Measurements from ENCODE around the gene SFXN5. TPM values are rescaled to one million over a fixed set of nuclear protein-coding genes. Genes with fewer than 3 reads are reported as not detected.
"Not testable (repeated sequence)": the region's sequence is repeated elsewhere in the genome, so short reads cannot be mapped to it uniquely, and the experiment has no call there.

The SFXN5 gene
- total RNA-seq, 2 donors from 2014 or later, result 10.3 to 10.9 TPM

GRCh38 chr2:72913486-72914205 lies 157.9 kb downstream of the SFXN5 start:
- DNase-seq (ENCODE audit: low spot score), result no peak

GRCh38 chr2:72911256-72911655 lies 160.3 kb downstream of the SFXN5 start:
- intact Hi-C loops (cut with DNase I), result no loop called here
- DNase-seq (ENCODE audit: low spot score), result no peak

More at GRCh38 chr2:72913486-72914205, 157.9 kb downstream of the SFXN5 start:
- intact Hi-C loops (cut with DNase I), result no loop called here

GRCh38 chr2:72908741-72909140 lies 162.8 kb downstream of the SFXN5 start:
- intact Hi-C loops (cut with DNase I), result no loop called here
- DNase-seq (ENCODE audit: low spot score), result no peak

- DNase-seq (ENCODE audit: low spot score); intact Hi-C loops (cut with DNase I): not testable (repeated sequence)
Observed at GRCh38 chr2:72907369-72907768, 164.1 kb downstream of the SFXN5 start.

GRCh38 chr2:72901426-72901825 lies 170.1 kb downstream of the SFXN5 start:
- DNase-seq (ENCODE audit: low spot score), result no peak
- intact Hi-C loops (cut with DNase I), result no loop called here

- DNase-seq (ENCODE audit: low spot score), result no peak
- intact Hi-C loops (cut with DNase I), result no loop called here
Observed at GRCh38 chr2:72900191-72900825, 171.2 kb downstream of the SFXN5 start.

GRCh38 chr2:72898585-72898906 lies 173.0 kb downstream of the SFXN5 start:
- intact Hi-C loops (cut with DNase I), result loop anchor here in 1 of 2 donors (5.0 to 10.0 kb wide), 2 partner anchors 74 to 256 kb away; no protein-coding TSS in a partner anchor

GRCh38 chr2:72897785-72898584 lies 173.5 kb downstream of the SFXN5 start:
- DNase-seq (ENCODE audit: low spot score), result no peak
- intact Hi-C loops (cut with DNase I), result loop anchor here in 1 of 2 donors (5.0 to 10.0 kb wide), 2 partner anchors 74 to 257 kb away; no protein-coding TSS in a partner anchor

More at GRCh38 chr2:72898585-72898906, 173.0 kb downstream of the SFXN5 start:
- DNase-seq (ENCODE audit: low spot score), result no peak

- DNase-seq (ENCODE audit: low spot score), result no peak
- intact Hi-C loops (cut with DNase I), result loop anchor here in 1 of 2 donors (5.0 to 10.0 kb wide), 2 partner anchors 76 to 258 kb away; no protein-coding TSS in a partner anchor
Observed at GRCh38 chr2:72896446-72896845, 175.1 kb downstream of the SFXN5 start.

GRCh38 chr2:72895759-72896281 lies 175.7 kb downstream of the SFXN5 start:
- DNase-seq (ENCODE audit: low spot score), result peak; percentile 83
- intact Hi-C loops (cut with DNase I), result loop anchor here in 1 of 2 donors (5.0 to 10.0 kb wide), 2 partner anchors 76 to 259 kb away; no protein-coding TSS in a partner anchor

GRCh38 chr2:72895154-72895553 lies 176.4 kb downstream of the SFXN5 start:
- intact Hi-C loops (cut with DNase I), result loop anchor here in 1 of 2 donors (5.0 to 10.0 kb wide), 2 partner anchors 77 to 260 kb away; no protein-coding TSS in a partner anchor
- no peak for DNase-seq (ENCODE audit: low spot score)

GRCh38 chr2:72894514-72894913 lies 177.0 kb downstream of the SFXN5 start:
- peak; percentile 53 for DNase-seq (ENCODE audit: low spot score)
- intact Hi-C loops (cut with DNase I), result loop anchor here (5.0 to 10.0 kb wide), 2 partner anchors 260 to 268 kb away; no protein-coding TSS in a partner anchor

GRCh38 chr2:72893594-72894319 lies 177.8 kb downstream of the SFXN5 start:
- intact Hi-C loops (cut with DNase I), result loop anchor here (5.0 to 10.0 kb wide), 2 partner anchors 261 to 269 kb away; no protein-coding TSS in a partner anchor
- DNase-seq (ENCODE audit: low spot score), result peak; percentile 84

GRCh38 chr2:72892506-72893173 lies 178.9 kb downstream of the SFXN5 start:
- intact Hi-C loops (cut with DNase I), result loop anchor here (5.0 to 10.0 kb wide), 2 partner anchors 262 to 270 kb away; no protein-coding TSS in a partner anchor
- DNase-seq (ENCODE audit: low spot score), result peak; percentile 90

Data from posterior vena cava (tissue), 2 donors.